GM13977 (cell line): ENCODE results near the gene ZNF81.

ENCODE experiments used
- DNase-seq: peaks from one replicate; pipeline ENCODE4 v3.0.0; 2012; ENCODE audit warnings: low spot score
- in situ Hi-C: fragments of 300-500 bp; cut with MboI; formaldehyde crosslinking; loops from one replicate; pipeline ENCODE4 v1.12.0; 2022; ENCODE audit warnings: low sequenced_read_pairs, low pct_unique_long_range_greater_than_20kb, mixed read lengths, inconsistent platforms; ENCODE audit not compliant: unreplicated experiment
- TF ChIP-seq, protein P1 (sequence below): IDR thresholded peaks from 2 replicates; pipeline ENCODE4 v1.5.1; 2012; ENCODE audit warnings: mild to moderate bottlenecking, control low read depth; ENCODE audit not compliant: insufficient read depth; ENCODE audit errors: extremely low read depth, missing control alignments

Gene ZNF81

DNA sequence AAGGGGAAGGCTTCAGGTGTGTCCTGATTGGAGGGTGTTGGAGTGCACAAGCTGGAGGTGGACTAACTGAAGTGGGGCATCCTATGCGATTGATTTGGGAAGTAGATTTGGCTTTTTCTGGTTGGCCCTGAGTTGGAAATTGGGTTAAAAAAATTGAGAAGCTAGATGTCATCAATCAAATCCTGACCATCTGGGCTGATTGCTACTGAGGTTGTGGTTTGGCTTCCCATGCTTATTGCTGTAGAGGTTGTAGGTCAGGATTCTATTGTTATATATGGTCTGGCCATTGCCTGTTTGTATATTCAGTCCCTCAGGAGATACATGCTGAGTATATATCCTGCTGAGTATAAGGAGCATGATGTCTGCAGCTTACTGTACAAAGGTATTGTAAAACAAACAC lies 7.7 kb upstream of the ZNF81 start:
- in situ Hi-C loops = no loop called here
- DNase-seq = no peak
- TF ChIP-seq, protein P1, sequence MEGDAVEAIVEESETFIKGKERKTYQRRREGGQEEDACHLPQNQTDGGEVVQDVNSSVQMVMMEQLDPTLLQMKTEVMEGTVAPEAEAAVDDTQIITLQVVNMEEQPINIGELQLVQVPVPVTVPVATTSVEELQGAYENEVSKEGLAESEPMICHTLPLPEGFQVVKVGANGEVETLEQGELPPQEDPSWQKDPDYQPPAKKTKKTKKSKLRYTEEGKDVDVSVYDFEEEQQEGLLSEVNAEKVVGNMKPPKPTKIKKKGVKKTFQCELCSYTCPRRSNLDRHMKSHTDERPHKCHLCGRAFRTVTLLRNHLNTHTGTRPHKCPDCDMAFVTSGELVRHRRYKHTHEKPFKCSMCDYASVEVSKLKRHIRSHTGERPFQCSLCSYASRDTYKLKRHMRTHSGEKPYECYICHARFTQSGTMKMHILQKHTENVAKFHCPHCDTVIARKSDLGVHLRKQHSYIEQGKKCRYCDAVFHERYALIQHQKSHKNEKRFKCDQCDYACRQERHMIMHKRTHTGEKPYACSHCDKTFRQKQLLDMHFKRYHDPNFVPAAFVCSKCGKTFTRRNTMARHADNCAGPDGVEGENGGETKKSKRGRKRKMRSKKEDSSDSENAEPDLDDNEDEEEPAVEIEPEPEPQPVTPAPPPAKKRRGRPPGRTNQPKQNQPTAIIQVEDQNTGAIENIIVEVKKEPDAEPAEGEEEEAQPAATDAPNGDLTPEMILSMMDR = no peak

- in situ Hi-C loops = loop anchor here (10.0 kb wide), 1 partner anchor 193 kb away; no protein-coding TSS in a partner anchor
- DNase-seq = peak; percentile 55
Observed at GRCh38 chrX:47831788-47832187, 4.9 kb upstream of the ZNF81 start.

DNA sequence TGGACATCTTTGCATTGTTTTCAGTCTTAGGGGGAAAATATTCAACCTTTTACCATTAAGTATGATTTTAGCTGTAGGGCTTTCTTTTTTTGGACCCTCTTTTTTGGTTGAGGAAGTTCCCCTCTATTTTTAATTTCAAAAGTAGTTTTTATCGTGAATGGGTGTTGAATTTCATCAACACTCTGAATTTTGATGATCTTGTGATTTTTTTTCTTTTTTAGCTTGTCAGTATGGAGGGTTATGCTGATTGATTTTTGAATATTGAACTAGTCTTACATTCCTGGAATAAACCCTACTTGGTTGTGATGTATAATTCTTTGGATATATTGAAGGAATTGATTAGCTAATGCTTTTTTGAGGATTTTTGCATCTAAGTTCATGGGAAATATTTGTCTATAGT lies 1.7 kb downstream of the ZNF81 start:
- TF ChIP-seq, protein P1 = no peak
- no peak for DNase-seq
- in situ Hi-C loops = loop anchor here (10.0 kb wide), 1 partner anchor 186 kb away; no protein-coding TSS in a partner anchor

More at GRCh38 chrX:47831788-47832187, 4.9 kb upstream of the ZNF81 start:
- TF ChIP-seq, protein P1 = peak; percentile 89

GRCh38 chrX:47840111-47840510 lies 3.4 kb downstream of the ZNF81 start:
- DNase-seq = no peak
- in situ Hi-C loops = no loop called here
- TF ChIP-seq, protein P1 = no peak

- in situ Hi-C loops = no loop called here
- DNase-seq = no peak
- TF ChIP-seq, protein P1 = no peak
Observed at GRCh38 chrX:47843363-47843762, 6.7 kb downstream of the ZNF81 start.

GRCh38 chrX:47844117-47844516 lies 7.4 kb downstream of the ZNF81 start:
- no peak for DNase-seq
- TF ChIP-seq, protein P1 = no peak
- in situ Hi-C loops = no loop called here

- DNase-seq = no peak
- in situ Hi-C loops = no loop called here
- TF ChIP-seq, protein P1 = no peak
Observed at GRCh38 chrX:47846040-47846439, 9.3 kb downstream of the ZNF81 start.
